Caco-2 (cell line): ENCODE data around the gene PPP2R2B. TPM values are rescaled to one million over a fixed set of nuclear protein-coding genes. Genes with fewer than 3 reads are reported as not detected.

Experiments used
- BruUV-seq: library from RNA; stranded (reverse); fragments of 400-500 nt; replicated peaks from 2 replicates; lab custom pipeline; 2021; lab: Mats Ljungman, UMichigan
- CTCF ChIA-PET: fragments of 300-600 bp; sonication (Branson Sonifier 250); formaldehyde crosslinking; loops from one replicate; lab custom pipeline; 2022; ENCODE audit warnings: antibody characterized with exemption; lab: Charles Lee
- POLR2A ChIA-PET: fragments of 300-600 bp; sonication (Branson Sonifier 250); formaldehyde crosslinking; loops from one replicate; lab custom pipeline; 2022; ENCODE audit warnings: antibody characterized with exemption; lab: Charles Lee
- DNase-seq, 2 experiments: peaks; one replicate each; pipeline versions ENCODE4 v3.0.0 to v3.0.0-alpha.2; 2020 to 2022
- H3K27me3 ChIP-seq: replicated peaks from 2 replicates; pipeline ENCODE4 v1.6.0; 2011; ENCODE audit warnings: low read length; ENCODE audit not compliant: control insufficient read depth, insufficient read depth
- H3K36me3 ChIP-seq: 2 replicates; pipeline ENCODE4 v1.5.1; 2011; ENCODE audit warnings: low read length; ENCODE audit not compliant: control insufficient read depth, insufficient read depth
- H3K4me1 ChIP-seq: fragments of 250-450 bp; sonication (Bioruptor Pico); 2 replicates; pipeline ENCODE4 v1.5.1; 2020; ENCODE audit warnings: mild to moderate bottlenecking
- H3K4me3 ChIP-seq: 2 replicates; pipeline ENCODE4 v1.5.1; 2011; ENCODE audit warnings: low read depth, mild to moderate bottlenecking, control low read depth, low read length
- H3K9me3 ChIP-seq: fragments of 250-450 bp; sonication (Bioruptor Pico); 2 replicates; pipeline ENCODE4 v1.5.1; 2020; ENCODE audit warnings: mild to moderate bottlenecking, moderate library complexity
- H3K27ac Mint-ChIP-seq: one replicate; pipeline ENCODE4 v1.8.0; 2022; ENCODE audit warnings: mixed read lengths; ENCODE audit not compliant: unreplicated experiment
- H3K27me3 Mint-ChIP-seq: one replicate; pipeline ENCODE4 v1.8.0; 2022; ENCODE audit warnings: mixed read lengths; ENCODE audit not compliant: insufficient read depth, unreplicated experiment
- H3K36me3 Mint-ChIP-seq: one replicate; pipeline ENCODE4 v1.8.0; 2022; ENCODE audit warnings: mild to moderate bottlenecking, mixed read lengths; ENCODE audit not compliant: insufficient read depth, unreplicated experiment
- H3K4me1 Mint-ChIP-seq: one replicate; pipeline ENCODE4 v1.8.0; 2022; ENCODE audit warnings: low read depth, mixed read lengths; ENCODE audit not compliant: unreplicated experiment
- H3K4me3 Mint-ChIP-seq: one replicate; pipeline ENCODE4 v1.8.0; 2022; ENCODE audit warnings: mild to moderate bottlenecking, moderate library complexity, mixed read lengths; ENCODE audit not compliant: unreplicated experiment
- H3K9me3 Mint-ChIP-seq: one replicate; pipeline ENCODE4 v1.8.0; 2022; ENCODE audit warnings: mixed read lengths; ENCODE audit not compliant: unreplicated experiment
- intact Hi-C: fragments of 100-400 bp; cut with micrococcal nuclease; formaldehyde crosslinking; loops from one replicate; pipeline ENCODE4 v1.10.0; 2022; ENCODE audit not compliant: unreplicated experiment
- total RNA-seq: library from RNA; stranded (reverse); gene quantifications from 2 replicates; pipeline ENCODE4 v1.2.3, GENCODE V29; 2022
- TF ChIP-seq, protein P1 (sequence below), 2 experiments: fragments of 200-600 bp in 1 of 2; IDR thresholded peaks; 1 replicate in 1 of 2; 2 replicates in 1 of 2; pipeline versions ENCODE4 v1.5.1 to v1.8.0; 2011 to 2022; ENCODE audit warnings: antibody characterized with exemption in 1 of 2, control low read depth in 1 of 2, inconsistent platforms in 1 of 2, low read depth in 1 of 2, low read length in 1 of 2, mild to moderate bottlenecking in 1 of 2, moderate library complexity in 1 of 2; ENCODE audit not compliant: insufficient read depth in 1 of 2, severe bottlenecking in 1 of 2, unreplicated experiment in 1 of 2

PPP2R2B gene
- total RNA-seq, 1 experiment from 2014 or later, result 9.8 TPM

DNA sequence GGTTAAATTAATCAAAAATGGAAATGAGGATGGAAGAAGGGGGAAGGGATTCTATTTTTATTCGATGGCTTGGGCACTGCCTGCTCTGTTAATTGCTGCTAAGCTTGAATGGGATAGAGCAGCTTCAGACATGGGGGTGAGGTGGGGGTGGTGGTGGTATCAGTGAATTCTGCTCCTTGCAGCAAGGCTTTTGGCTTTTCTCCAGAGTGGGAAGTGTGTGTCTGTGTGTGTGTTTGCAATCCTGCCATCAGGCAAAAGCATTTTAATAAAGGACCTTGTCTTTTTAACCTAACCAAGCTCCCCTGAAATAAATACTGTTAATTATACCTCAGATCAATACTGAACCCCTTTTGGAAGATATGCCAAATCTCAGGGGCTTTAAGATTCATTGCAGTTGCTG lies 251.6 kb downstream of the PPP2R2B start:
- CTCF ChIA-PET, result no interaction called here

DNA sequence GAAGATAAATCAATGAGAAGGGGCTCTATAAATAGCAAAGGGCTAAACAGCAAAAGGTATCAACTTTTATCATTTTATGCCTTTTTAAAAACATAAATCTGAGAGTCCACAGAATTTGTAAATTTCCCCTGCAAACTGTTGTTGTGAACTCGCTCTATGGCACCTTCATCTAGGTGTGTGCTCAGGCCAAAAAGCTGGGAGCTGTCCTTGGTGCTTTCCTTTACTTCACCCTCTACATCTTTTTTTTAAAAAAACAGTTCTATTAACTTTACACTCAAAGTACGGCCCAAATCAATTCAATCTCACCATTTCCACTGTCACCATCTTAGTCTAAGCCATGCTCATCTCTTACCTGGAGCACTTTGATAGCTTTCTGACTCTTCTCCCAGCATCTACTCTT lies 254.4 kb downstream of the PPP2R2B start:
- Histone ChIP-seq H3K4me3 (no peak overlapping the region), H3K36me3 (no peaks in the 10 kb centered on the region), H3K27me3 (no peaks in the 10 kb centered on the region), H3K9me3 (no peaks in the 10 kb centered on the region), H3K4me1 (no peaks in the 10 kb centered on the region)
- no peak for DNase-seq
- intact Hi-C loops, result no loop called here
- no peak overlapping the region for H3K27ac Mint-ChIP-seq
- no peaks in the 10 kb centered on the region for H3K4me1 Mint-ChIP-seq
- TF ChIP-seq, protein P1, sequence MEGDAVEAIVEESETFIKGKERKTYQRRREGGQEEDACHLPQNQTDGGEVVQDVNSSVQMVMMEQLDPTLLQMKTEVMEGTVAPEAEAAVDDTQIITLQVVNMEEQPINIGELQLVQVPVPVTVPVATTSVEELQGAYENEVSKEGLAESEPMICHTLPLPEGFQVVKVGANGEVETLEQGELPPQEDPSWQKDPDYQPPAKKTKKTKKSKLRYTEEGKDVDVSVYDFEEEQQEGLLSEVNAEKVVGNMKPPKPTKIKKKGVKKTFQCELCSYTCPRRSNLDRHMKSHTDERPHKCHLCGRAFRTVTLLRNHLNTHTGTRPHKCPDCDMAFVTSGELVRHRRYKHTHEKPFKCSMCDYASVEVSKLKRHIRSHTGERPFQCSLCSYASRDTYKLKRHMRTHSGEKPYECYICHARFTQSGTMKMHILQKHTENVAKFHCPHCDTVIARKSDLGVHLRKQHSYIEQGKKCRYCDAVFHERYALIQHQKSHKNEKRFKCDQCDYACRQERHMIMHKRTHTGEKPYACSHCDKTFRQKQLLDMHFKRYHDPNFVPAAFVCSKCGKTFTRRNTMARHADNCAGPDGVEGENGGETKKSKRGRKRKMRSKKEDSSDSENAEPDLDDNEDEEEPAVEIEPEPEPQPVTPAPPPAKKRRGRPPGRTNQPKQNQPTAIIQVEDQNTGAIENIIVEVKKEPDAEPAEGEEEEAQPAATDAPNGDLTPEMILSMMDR (IDR thresholded peaks at IDR 0.05; ENCODE audit: insufficient read depth in 1 of 2, low read depth in 1 of 2, low read length in 1 of 2, severe bottlenecking in 1 of 2, unreplicated experiment in 1 of 2), result no peak
- peaks cover 5% of the 10 kb centered on the region for H3K27me3 Mint-ChIP-seq
- CTCF ChIA-PET, result interaction anchor here (1.6 kb wide), 1 partner anchor 90 kb away, joined by 7 read pairs; no protein-coding TSS in a partner anchor
- BruUV-seq, result no TSS peak
- H3K9me3 Mint-ChIP-seq, result no peaks in the 10 kb centered on the region
- H3K4me3 Mint-ChIP-seq, result no peak overlapping the region
- no peaks in the 10 kb centered on the region for H3K36me3 Mint-ChIP-seq
- POLR2A ChIA-PET, result no interaction called here

More for the DNA sequence above, 251.6 kb downstream of the PPP2R2B start:
- TF ChIP-seq, protein P1 (IDR thresholded peaks at IDR 0.05; ENCODE audit: insufficient read depth in 1 of 2, low read depth in 1 of 2, low read length in 1 of 2, severe bottlenecking in 1 of 2, unreplicated experiment in 1 of 2), result no peak
- no peak overlapping the region for H3K4me3 Mint-ChIP-seq
- no peak for DNase-seq
- Histone ChIP-seq H3K4me3 (no peak overlapping the region), H3K27me3 (no peaks in the 10 kb centered on the region), H3K4me1 (no peaks in the 10 kb centered on the region), H3K36me3 (no peaks in the 10 kb centered on the region), H3K9me3 (no peaks in the 10 kb centered on the region)
- H3K27ac Mint-ChIP-seq, result no peak overlapping the region
- POLR2A ChIA-PET, result no interaction called here
- H3K4me1 Mint-ChIP-seq, result no peaks in the 10 kb centered on the region
- no peaks in the 10 kb centered on the region for H3K36me3 Mint-ChIP-seq
- no TSS peak for BruUV-seq
- H3K9me3 Mint-ChIP-seq, result no peaks in the 10 kb centered on the region
- intact Hi-C loops, result no loop called here
- peaks cover 12% of the 10 kb centered on the region for H3K27me3 Mint-ChIP-seq

DNA sequence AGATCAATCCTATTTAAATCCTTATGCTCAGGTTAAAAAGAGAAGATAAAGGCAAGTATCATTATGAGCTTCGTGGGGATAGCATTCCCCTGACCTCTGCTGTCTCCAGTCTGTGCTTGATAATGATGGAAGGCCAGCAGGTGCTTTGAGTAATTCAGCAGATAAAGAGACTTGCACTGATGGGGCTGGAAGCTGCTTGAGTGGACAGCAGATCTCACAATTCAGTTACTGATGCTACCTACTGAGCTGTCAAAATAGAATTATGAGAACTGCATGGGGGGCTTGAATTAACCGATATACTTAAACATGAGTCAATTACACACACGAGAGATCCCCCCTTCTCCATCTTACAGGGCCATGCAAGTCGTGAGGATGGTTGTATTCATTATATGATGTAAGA lies 254.9 kb downstream of the PPP2R2B start:
- Mint-ChIP-seq H3K36me3 (no peaks in the 10 kb centered on the region), H3K9me3 (no peaks in the 10 kb centered on the region), H3K4me3 (no peak overlapping the region), H3K27ac (no peak overlapping the region), H3K27me3 (peaks cover 5% of the 10 kb centered on the region), H3K4me1 (no peaks in the 10 kb centered on the region)
- ChIA-PET POLR2A (no interaction called here), CTCF (interaction anchor here (0.6 to 1.6 kb wide), 4 partner anchors 58 to 297 kb away, joined by 3 to 7 read pairs (median 4); no protein-coding TSS in a partner anchor)
- TF ChIP-seq, protein P1 (IDR thresholded peaks at IDR 0.05; ENCODE audit: insufficient read depth in 1 of 2, low read depth in 1 of 2, low read length in 1 of 2, severe bottlenecking in 1 of 2, unreplicated experiment in 1 of 2), result no peak
- intact Hi-C loops, result no loop called here
- Histone ChIP-seq H3K4me3 (no peak overlapping the region), H3K9me3 (no peaks in the 10 kb centered on the region), H3K4me1 (no peaks in the 10 kb centered on the region), H3K36me3 (no peaks in the 10 kb centered on the region), H3K27me3 (no peaks in the 10 kb centered on the region)
- BruUV-seq, result no TSS peak
- DNase-seq, result no peak
